DOHH2 (cell line): ENCODE results near the gene CLCN3.

Experiments used
- H3F3A ChIP-seq: fragments of 200-600 bp; sonication (generic), shearing (Covaris generic); 2 replicates; pipeline ENCODE4 v1.6.0; 2016; ENCODE audit warnings: antibody characterized with exemption, mild to moderate bottlenecking; ENCODE audit not compliant: control insufficient read depth, insufficient read depth
- H3K27ac ChIP-seq: fragments of 200-600 bp; sonication (generic); 2 replicates; pipeline ENCODE4 v1.5.1; 2014; ENCODE audit warnings: low read depth, mild to moderate bottlenecking, low read length, moderate library complexity
- H3K27me3 ChIP-seq: fragments of 200-600 bp; sonication (generic); 2 replicates; pipeline ENCODE4 v1.6.1; 2014; ENCODE audit warnings: mild to moderate bottlenecking, low read length, mixed read lengths; ENCODE audit not compliant: control insufficient read depth
- H3K36me3 ChIP-seq: fragments of 200-600 bp; sonication (generic); 2 replicates; pipeline ENCODE4 v1.6.1; 2014; ENCODE audit warnings: mild to moderate bottlenecking, low read length, moderate library complexity, mixed read lengths; ENCODE audit not compliant: control insufficient read depth
- H3K4me1 ChIP-seq: fragments of 200-600 bp; sonication (generic); 2 replicates; pipeline ENCODE4 v1.6.1; 2014; ENCODE audit warnings: mild to moderate bottlenecking, low read length, mixed read lengths; ENCODE audit not compliant: control insufficient read depth
- H3K4me2 ChIP-seq: fragments of 200-600 bp; sonication (generic); 2 replicates; pipeline ENCODE4 v1.6.0; 2014; ENCODE audit warnings: mild to moderate bottlenecking, low read length, moderate library complexity
- H3K4me3 ChIP-seq: fragments of 200-600 bp; sonication (generic); 2 replicates; pipeline ENCODE4 v1.5.1; 2014; ENCODE audit warnings: mild to moderate bottlenecking, low read length, mixed read lengths
- H3K79me2 ChIP-seq: fragments of 200-600 bp; sonication (generic); 2 replicates; pipeline ENCODE4 v1.6.1; 2014; ENCODE audit warnings: mild to moderate bottlenecking, low read length, mixed read lengths; ENCODE audit not compliant: control insufficient read depth
- H3K9me2 ChIP-seq: fragments of 200-600 bp; sonication (generic); replicated peaks from 2 replicates; pipeline ENCODE4 v1.6.1; 2014; ENCODE audit warnings: mild to moderate bottlenecking, low read length, mixed read lengths; ENCODE audit not compliant: control insufficient read depth
- H3K9me3 ChIP-seq: fragments of 200-600 bp; sonication (generic); 2 replicates; pipeline ENCODE4 v1.6.1; 2014; ENCODE audit warnings: antibody characterized with exemption, low read length, mixed read lengths; ENCODE audit not compliant: control insufficient read depth, insufficient read depth
- H4K20me1 ChIP-seq: fragments of 200-600 bp; sonication (generic); 2 replicates; pipeline ENCODE4 v1.6.0; 2014; ENCODE audit warnings: low read depth, mild to moderate bottlenecking, antibody characterized with exemption, low read length, moderate library complexity; ENCODE audit not compliant: control insufficient read depth, insufficient read depth
- EZH2phosphoT487 ChIP-seq: fragments of 200-600 bp; sonication (generic); IDR thresholded peaks from 2 replicates; pipeline ENCODE4 v1.6.1; 2017; ENCODE audit warnings: borderline replicate concordance, mild to moderate bottlenecking, antibody characterized with exemption, low read length, moderate library complexity, mixed read lengths
- TF ChIP-seq, protein P1 (sequence below): fragments of 200-600 bp; sonication (generic); IDR thresholded peaks from one replicate; pipeline ENCODE4 v1.5.1; 2014; ENCODE audit warnings: antibody characterized with exemption, mild to moderate bottlenecking, low read depth, low read length; ENCODE audit not compliant: poor library complexity, severe bottlenecking

The CLCN3 gene

DNA sequence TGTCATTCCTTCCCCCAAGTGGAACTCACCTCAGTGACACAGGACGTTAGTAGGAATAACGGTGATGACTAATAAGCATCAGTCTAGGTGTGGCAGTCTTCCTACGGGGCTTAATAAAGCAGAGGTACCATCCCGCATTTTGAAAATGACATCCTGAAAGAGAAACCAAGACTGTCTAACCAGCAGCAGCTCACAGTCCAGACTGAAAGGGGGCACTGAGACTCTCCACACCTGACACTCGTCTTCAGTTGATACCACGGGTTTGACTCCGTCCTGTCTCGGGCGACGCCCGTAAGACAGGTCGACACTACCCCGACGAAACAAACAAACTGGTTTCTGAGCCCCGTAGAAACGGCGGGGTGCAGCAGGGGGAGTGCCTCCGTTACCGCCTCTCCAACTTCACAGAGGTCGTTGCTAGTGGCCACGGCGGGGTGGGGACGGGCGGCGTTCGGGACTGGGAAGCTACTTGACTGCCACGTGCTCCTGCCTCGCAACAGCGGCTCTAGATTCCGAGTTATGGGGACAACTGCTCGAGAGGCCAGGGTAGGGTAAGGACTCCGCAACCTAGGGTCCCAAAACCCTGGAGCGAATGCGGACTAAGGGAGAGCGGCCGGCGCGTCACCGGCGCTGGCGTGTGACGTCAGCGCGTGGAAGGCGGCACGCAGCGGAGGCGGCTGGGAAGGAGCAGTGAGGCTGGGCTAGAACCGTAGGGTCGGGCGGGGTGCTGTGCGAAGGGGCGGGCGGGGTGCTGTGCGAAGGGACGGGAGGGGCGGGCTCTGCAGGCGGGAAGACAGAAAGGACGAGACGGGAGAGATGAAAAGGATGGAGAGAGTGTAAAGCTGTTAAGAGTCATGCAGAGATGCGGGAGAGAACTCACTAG lies 8.1 kb upstream of the CLCN3 start, which contains the start of gene NEK1:
Gene NEK1, minus strand, starts transcription at position 593 of the 880 bp plus-strand sequence. CDS start 9,953 bp downstream, outside the sequence.
- H4K20me1 ChIP-seq, result no peaks in the 10 kb centered on the region
- peaks cover 16% of the 10 kb centered on the region for H3F3A ChIP-seq
- TF ChIP-seq, protein P1, sequence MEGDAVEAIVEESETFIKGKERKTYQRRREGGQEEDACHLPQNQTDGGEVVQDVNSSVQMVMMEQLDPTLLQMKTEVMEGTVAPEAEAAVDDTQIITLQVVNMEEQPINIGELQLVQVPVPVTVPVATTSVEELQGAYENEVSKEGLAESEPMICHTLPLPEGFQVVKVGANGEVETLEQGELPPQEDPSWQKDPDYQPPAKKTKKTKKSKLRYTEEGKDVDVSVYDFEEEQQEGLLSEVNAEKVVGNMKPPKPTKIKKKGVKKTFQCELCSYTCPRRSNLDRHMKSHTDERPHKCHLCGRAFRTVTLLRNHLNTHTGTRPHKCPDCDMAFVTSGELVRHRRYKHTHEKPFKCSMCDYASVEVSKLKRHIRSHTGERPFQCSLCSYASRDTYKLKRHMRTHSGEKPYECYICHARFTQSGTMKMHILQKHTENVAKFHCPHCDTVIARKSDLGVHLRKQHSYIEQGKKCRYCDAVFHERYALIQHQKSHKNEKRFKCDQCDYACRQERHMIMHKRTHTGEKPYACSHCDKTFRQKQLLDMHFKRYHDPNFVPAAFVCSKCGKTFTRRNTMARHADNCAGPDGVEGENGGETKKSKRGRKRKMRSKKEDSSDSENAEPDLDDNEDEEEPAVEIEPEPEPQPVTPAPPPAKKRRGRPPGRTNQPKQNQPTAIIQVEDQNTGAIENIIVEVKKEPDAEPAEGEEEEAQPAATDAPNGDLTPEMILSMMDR, result no peak
- no peak for TF ChIP-seq EZH2phosphoT487
- H3K9me2 ChIP-seq, result no peaks in the 10 kb centered on the region
- peaks cover 34% of the 10 kb centered on the region for H3K4me1 ChIP-seq
- peak within 1 kb of the TSS; percentile 99 for H3K4me2 ChIP-seq
- peaks cover 6% of the 10 kb centered on the region; the same call in 1 of the 2 replicates for H3K36me3 ChIP-seq
- H3K9me3 ChIP-seq, result no peaks in the 10 kb centered on the region
- H3K79me2 ChIP-seq, result peaks cover 27% of the 10 kb centered on the region
- peak within 1 kb of the TSS; percentile 98 for H3K4me3 ChIP-seq
- no peaks in the 10 kb centered on the region for H3K27me3 ChIP-seq
- peak within 1 kb of the TSS; percentile 78 for H3K27ac ChIP-seq

DNA sequence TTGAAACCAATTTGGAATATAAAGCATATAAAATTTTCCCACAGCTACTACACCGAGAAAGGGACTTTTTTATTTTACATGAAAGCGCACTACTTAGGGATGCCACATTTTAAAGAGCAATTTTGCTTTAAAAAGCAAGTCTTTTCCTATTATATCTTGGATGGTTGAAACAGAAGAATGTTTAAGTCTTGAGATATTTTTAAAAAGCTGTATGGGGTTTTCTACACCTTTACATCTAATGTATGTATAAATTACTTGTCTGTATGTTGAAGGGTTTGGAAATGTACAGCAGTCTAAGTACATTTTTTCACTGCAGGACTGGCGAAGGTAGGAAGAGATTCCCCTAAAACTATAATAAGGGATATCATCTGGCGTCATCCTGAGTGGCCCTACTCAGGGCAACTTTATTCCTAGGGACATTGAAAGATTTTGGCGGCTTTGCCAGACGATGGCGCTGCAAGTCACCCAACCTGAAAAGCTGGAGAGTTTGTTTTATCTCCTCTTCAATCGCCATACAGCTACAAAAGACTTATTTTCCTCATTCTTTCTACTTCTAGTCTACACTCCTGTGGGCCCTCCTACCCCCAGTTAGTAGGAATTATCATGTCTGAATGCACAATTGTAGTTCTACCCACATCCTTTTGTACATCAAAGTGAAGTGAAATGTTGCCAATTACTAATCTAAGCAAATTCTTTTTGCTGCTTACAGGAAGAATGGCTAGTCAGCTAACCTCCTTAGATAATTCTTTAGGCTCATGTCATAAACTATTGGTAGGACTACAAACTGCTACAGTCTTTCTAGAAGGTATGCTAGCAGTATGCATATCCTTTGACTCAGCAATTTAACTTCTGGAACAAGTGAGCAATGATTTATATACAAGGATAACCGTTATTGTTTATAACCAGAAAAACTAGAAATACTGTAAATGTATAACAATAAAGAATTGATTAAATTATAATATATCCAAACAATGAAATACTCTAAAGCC lies 7.2 kb upstream of the CLCN3 start:
- no peaks in the 10 kb centered on the region for H3K27me3 ChIP-seq
- peak overlapping the region; percentile 98 for H3K4me3 ChIP-seq
- peaks cover 16% of the 10 kb centered on the region for H3F3A ChIP-seq
- no peaks in the 10 kb centered on the region for H3K9me2 ChIP-seq
- H3K4me1 ChIP-seq, result peaks cover 35% of the 10 kb centered on the region
- H3K27ac ChIP-seq, result peak overlapping the region; percentile 78
- no peaks in the 10 kb centered on the region for H3K9me3 ChIP-seq
- H4K20me1 ChIP-seq, result no peaks in the 10 kb centered on the region
- H3K79me2 ChIP-seq, result peaks cover 27% of the 10 kb centered on the region
- TF ChIP-seq, protein P1, result peak; percentile 80
- TF ChIP-seq EZH2phosphoT487, result no peak
- peaks cover 6% of the 10 kb centered on the region; the same call in 1 of the 2 replicates for H3K36me3 ChIP-seq
- peak overlapping the region; percentile 99 for H3K4me2 ChIP-seq

DNA sequence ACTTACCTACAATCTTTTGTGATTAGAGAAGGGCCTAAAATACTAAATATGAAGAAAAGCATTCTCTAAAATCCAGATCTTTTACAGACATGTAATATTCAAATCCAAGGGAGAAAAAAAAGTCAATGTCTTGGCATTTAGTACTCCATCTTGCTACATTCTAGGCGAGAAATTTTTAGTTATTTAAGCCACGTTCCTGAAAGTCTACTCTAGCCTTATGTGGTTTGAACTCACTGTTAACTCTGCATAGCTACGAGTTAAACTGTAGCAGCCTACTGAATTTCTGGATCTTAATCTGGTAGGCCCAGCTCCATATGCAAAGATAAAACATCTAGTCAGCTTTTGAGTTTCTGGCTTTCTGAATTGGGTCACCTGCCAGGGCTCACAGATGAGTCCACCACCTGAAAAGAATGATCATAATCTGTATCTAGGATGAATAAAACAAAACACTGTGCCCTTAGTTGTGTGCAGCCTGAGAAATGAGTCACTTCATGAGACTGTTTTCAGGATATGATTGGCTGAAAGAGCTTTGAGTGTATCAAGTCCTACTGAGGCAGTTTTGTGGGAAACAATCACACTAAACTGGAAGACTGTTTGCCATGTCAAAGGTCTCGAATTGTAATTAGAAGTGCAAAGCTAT lies 4.8 kb upstream of the CLCN3 start:
- Histone ChIP-seq H3K9me2 (no peaks in the 10 kb centered on the region), H4K20me1 (no peaks in the 10 kb centered on the region), H3K36me3 (peaks cover 5% of the 10 kb centered on the region; the same call in 1 of the 2 replicates), H3K79me2 (peaks cover 22% of the 10 kb centered on the region), H3K27ac (no peak overlapping the region), H3K27me3 (no peaks in the 10 kb centered on the region), H3K4me3 (no peak overlapping the region), H3K4me2 (no peak overlapping the region), H3K9me3 (no peaks in the 10 kb centered on the region), H3K4me1 (peaks cover 39% of the 10 kb centered on the region), H3F3A (peaks cover 22% of the 10 kb centered on the region)
- TF ChIP-seq, protein P1, result no peak
- no peak for TF ChIP-seq EZH2phosphoT487
